Anterior cingulate cortex (tissue), 58 donors: ENCODE results near the gene TFF1.
"Not testable (repeated sequence)": the region's sequence is repeated elsewhere in the genome, so short reads cannot be mapped to it uniquely, and the experiment has no call there.

Experiments
- DNase-seq, 58 donors: peaks; one replicate each; lab custom pipeline; 2025; lab: John Stamatoyannopoulos, UW

Gene TFF1

GRCh38 chr21:42366292-42367010, at the start of gene TFF1:
TSS of gene TFF1 (minus strand) at chr21:42366535. CDS start at chr21:42366495, 40 bp downstream.
- DNase-seq, result no peak

GRCh38 chr21:42414928-42415769, 48.8 kb upstream of the TFF1 start:
- DNase-seq, result peak in 11 of 58 donors; percentile 1 to 32 (median 16)

- no peak for DNase-seq
Measured at GRCh38 chr21:42414553-42414927, 48.2 kb upstream of the TFF1 start.

- DNase-seq, result no peak
Measured at GRCh38 chr21:42414066-42414465, 47.7 kb upstream of the TFF1 start.

GRCh38 chr21:42413500-42413899, 47.2 kb upstream of the TFF1 start:
- DNase-seq, result peak in 1 of 58 donors; percentile 14

- DNase-seq, result no peak
Measured at GRCh38 chr21:42413093-42413492, 46.8 kb upstream of the TFF1 start.

GRCh38 chr21:42412636-42412933, 46.2 kb upstream of the TFF1 start:
- no peak for DNase-seq

- no peak for DNase-seq
Measured at GRCh38 chr21:42411891-42412635, 45.7 kb upstream of the TFF1 start.

- DNase-seq, result no peak
Measured at GRCh38 chr21:42411197-42411869, 45.0 kb upstream of the TFF1 start.

- no peak for DNase-seq
Measured at GRCh38 chr21:42409366-42409765, 43.0 kb upstream of the TFF1 start.

GRCh38 chr21:42408718-42409117, 42.4 kb upstream of the TFF1 start:
- DNase-seq, result not testable (repeated sequence)

GRCh38 chr21:42407476-42407875, 41.1 kb upstream of the TFF1 start:
- DNase-seq, result no peak

GRCh38 chr21:42406866-42407265, 40.5 kb upstream of the TFF1 start:
- no peak for DNase-seq

GRCh38 chr21:42406201-42406621, 39.9 kb upstream of the TFF1 start:
- DNase-seq, result no peak

- DNase-seq, result no peak
Measured at GRCh38 chr21:42405064-42406013, 39.0 kb upstream of the TFF1 start.

GRCh38 chr21:42404539-42404938, 38.2 kb upstream of the TFF1 start:
- no peak for DNase-seq

- no peak for DNase-seq
Measured at GRCh38 chr21:42403611-42404231, 37.4 kb upstream of the TFF1 start, which contains the start of gene UBASH3A. TSS of gene UBASH3A (plus strand) at chr21:42403902. CDS start at chr21:42403946, 44 bp downstream.

- DNase-seq, result no peak
Measured at GRCh38 chr21:42401820-42402251, 35.5 kb upstream of the TFF1 start.

GRCh38 chr21:42401154-42401553, 34.8 kb upstream of the TFF1 start:
- DNase-seq, result no peak
